DOHH2 (cell line): ENCODE results near the gene RER1.
"Not testable (repeated sequence)": the region's sequence is repeated elsewhere in the genome, so short reads cannot be mapped to it uniquely, and the experiment has no call there.

Experiments
- H3F3A ChIP-seq: fragments of 200-600 bp; sonication (generic), shearing (Covaris generic); 2 replicates; pipeline ENCODE4 v1.6.0; 2016; ENCODE audit warnings: antibody characterized with exemption, mild to moderate bottlenecking; ENCODE audit not compliant: control insufficient read depth, insufficient read depth
- H3K27ac ChIP-seq: fragments of 200-600 bp; sonication (generic); 2 replicates; pipeline ENCODE4 v1.5.1; 2014; ENCODE audit warnings: low read depth, mild to moderate bottlenecking, low read length, moderate library complexity
- H3K27me3 ChIP-seq: fragments of 200-600 bp; sonication (generic); 2 replicates; pipeline ENCODE4 v1.6.1; 2014; ENCODE audit warnings: mild to moderate bottlenecking, low read length, mixed read lengths; ENCODE audit not compliant: control insufficient read depth
- H3K36me3 ChIP-seq: fragments of 200-600 bp; sonication (generic); 2 replicates; pipeline ENCODE4 v1.6.1; 2014; ENCODE audit warnings: mild to moderate bottlenecking, low read length, moderate library complexity, mixed read lengths; ENCODE audit not compliant: control insufficient read depth
- H3K4me1 ChIP-seq: fragments of 200-600 bp; sonication (generic); 2 replicates; pipeline ENCODE4 v1.6.1; 2014; ENCODE audit warnings: mild to moderate bottlenecking, low read length, mixed read lengths; ENCODE audit not compliant: control insufficient read depth
- H3K4me2 ChIP-seq: fragments of 200-600 bp; sonication (generic); 2 replicates; pipeline ENCODE4 v1.6.0; 2014; ENCODE audit warnings: mild to moderate bottlenecking, low read length, moderate library complexity
- H3K4me3 ChIP-seq: fragments of 200-600 bp; sonication (generic); 2 replicates; pipeline ENCODE4 v1.5.1; 2014; ENCODE audit warnings: mild to moderate bottlenecking, low read length, mixed read lengths
- H3K79me2 ChIP-seq: fragments of 200-600 bp; sonication (generic); 2 replicates; pipeline ENCODE4 v1.6.1; 2014; ENCODE audit warnings: mild to moderate bottlenecking, low read length, mixed read lengths; ENCODE audit not compliant: control insufficient read depth
- H3K9me2 ChIP-seq: fragments of 200-600 bp; sonication (generic); replicated peaks from 2 replicates; pipeline ENCODE4 v1.6.1; 2014; ENCODE audit warnings: mild to moderate bottlenecking, low read length, mixed read lengths; ENCODE audit not compliant: control insufficient read depth
- H3K9me3 ChIP-seq: fragments of 200-600 bp; sonication (generic); 2 replicates; pipeline ENCODE4 v1.6.1; 2014; ENCODE audit warnings: antibody characterized with exemption, low read length, mixed read lengths; ENCODE audit not compliant: control insufficient read depth, insufficient read depth
- H4K20me1 ChIP-seq: fragments of 200-600 bp; sonication (generic); 2 replicates; pipeline ENCODE4 v1.6.0; 2014; ENCODE audit warnings: low read depth, mild to moderate bottlenecking, antibody characterized with exemption, low read length, moderate library complexity; ENCODE audit not compliant: control insufficient read depth, insufficient read depth
- CTCF ChIP-seq: fragments of 200-600 bp; sonication (generic); IDR thresholded peaks from one replicate; pipeline ENCODE4 v1.5.1; 2014; ENCODE audit warnings: antibody characterized with exemption, mild to moderate bottlenecking, low read depth, low read length; ENCODE audit not compliant: poor library complexity, severe bottlenecking
- EZH2phosphoT487 ChIP-seq: fragments of 200-600 bp; sonication (generic); IDR thresholded peaks from 2 replicates; pipeline ENCODE4 v1.6.1; 2017; ENCODE audit warnings: borderline replicate concordance, mild to moderate bottlenecking, antibody characterized with exemption, low read length, moderate library complexity, mixed read lengths

RER1 gene

GRCh38 chr1:2437617-2438016 is 46.0 kb downstream of the RER1 start:
- Histone ChIP-seq H3K4me2 (no peak overlapping the region), H3K9me2 (no peaks in the 10 kb centered on the region), H3F3A (no peaks in the 10 kb centered on the region), H3K79me2 (no peaks in the 10 kb centered on the region), H3K27ac (no peak overlapping the region), H3K27me3 (no peaks in the 10 kb centered on the region), H3K4me1 (no peaks in the 10 kb centered on the region), H4K20me1 (no peaks in the 10 kb centered on the region), H3K36me3 (no peaks in the 10 kb centered on the region), H3K4me3 (no peak overlapping the region), H3K9me3 (no peaks in the 10 kb centered on the region)
- TF ChIP-seq CTCF (no peak), EZH2phosphoT487 (no peak)

GRCh38 chr1:2438038-2438437 is 46.4 kb downstream of the RER1 start:
- Histone ChIP-seq H3F3A (no peaks in the 10 kb centered on the region), H4K20me1 (no peaks in the 10 kb centered on the region), H3K9me2 (no peaks in the 10 kb centered on the region), H3K9me3 (no peaks in the 10 kb centered on the region), H3K4me3 (no peak overlapping the region), H3K79me2 (no peaks in the 10 kb centered on the region), H3K4me2 (no peak overlapping the region), H3K27me3 (no peaks in the 10 kb centered on the region), H3K4me1 (no peaks in the 10 kb centered on the region), H3K36me3 (no peaks in the 10 kb centered on the region), H3K27ac (no peak overlapping the region)
- TF ChIP-seq EZH2phosphoT487, result no peak
- no peak for TF ChIP-seq CTCF

- H3K27me3 ChIP-seq, result no peaks in the 10 kb centered on the region
- TF ChIP-seq EZH2phosphoT487, result no peak
- TF ChIP-seq CTCF, result no peak
- no peak overlapping the region for H3K4me2 ChIP-seq
These were observed 47.0 kb downstream of the RER1 start for GRCh38 chr1:2438641-2439040.

GRCh38 chr1:2439369-2439768 is 47.7 kb downstream of the RER1 start:
- Histone ChIP-seq H3F3A (no peaks in the 10 kb centered on the region), H3K79me2 (no peaks in the 10 kb centered on the region), H3K4me3 (no peak overlapping the region), H3K27ac (no peak overlapping the region), H3K36me3 (no peaks in the 10 kb centered on the region), H3K27me3 (no peaks in the 10 kb centered on the region), H3K4me2 (no peak overlapping the region), H3K9me3 (no peaks in the 10 kb centered on the region), H3K4me1 (no peaks in the 10 kb centered on the region), H4K20me1 (no peaks in the 10 kb centered on the region), H3K9me2 (no peaks in the 10 kb centered on the region)
- TF ChIP-seq CTCF, result no peak
- no peak for TF ChIP-seq EZH2phosphoT487

More at GRCh38 chr1:2438641-2439040, 47.0 kb downstream of the RER1 start:
- Histone ChIP-seq H4K20me1 (no peaks in the 10 kb centered on the region), H3K9me2 (no peaks in the 10 kb centered on the region), H3K36me3 (no peaks in the 10 kb centered on the region), H3K27ac (no peak overlapping the region), H3K4me1 (no peaks in the 10 kb centered on the region), H3F3A (no peaks in the 10 kb centered on the region), H3K4me3 (no peak overlapping the region), H3K9me3 (no peaks in the 10 kb centered on the region), H3K79me2 (no peaks in the 10 kb centered on the region)

GRCh38 chr1:2440346-2440745 is 48.7 kb downstream of the RER1 start:
- H3K27me3 ChIP-seq, H3K27ac ChIP-seq: not testable (repeated sequence)

More at GRCh38 chr1:2440346-2440745, 48.7 kb downstream of the RER1 start:
- H3F3A ChIP-seq, H3K4me1 ChIP-seq, H3K9me2 ChIP-seq, H3K79me2 ChIP-seq, H3K9me3 ChIP-seq, H3K4me2 ChIP-seq, H3K36me3 ChIP-seq, H4K20me1 ChIP-seq, H3K4me3 ChIP-seq: not testable (repeated sequence)
